HEK293 (cell line): ENCODE data around the gene PCDHB11.
"Not testable (repeated sequence)": the region's sequence is repeated elsewhere in the genome, so short reads cannot be mapped to it uniquely, and the experiment has no call there.

Experiments used
- CTCF ChIA-PET: fragments of 350-600 bp; formaldehyde crosslinking; extraction: SDS; loops from one replicate; lab custom pipeline; 2021; ENCODE audit warnings: antibody characterized with exemption; lab: Yijun Ruan, JAX
- POLR2A ChIA-PET: fragments of 300-600 bp; formaldehyde crosslinking; extraction: SDS; loops from one replicate; lab custom pipeline; 2020; ENCODE audit warnings: antibody characterized with exemption, inconsistent platforms; lab: Yijun Ruan, JAX
- H3K27ac ChIP-seq: fragments of 200-500 bp; sonication (Bioruptor generic); 2 replicates; pipeline ENCODE4 v1.5.1; 2014; ENCODE audit warnings: low read depth, low read length, control low read depth, inconsistent platforms; ENCODE audit errors: extremely low read depth
- H3K36me3 ChIP-seq, 2 experiments: fragments of 200-500 bp in 1 of 2; sonication (Bioruptor generic) in 1 of 2; 1 replicate in 1 of 2; 2 replicates in 1 of 2; pipeline ENCODE4 v1.5.1; 2014 to 2017; ENCODE audit warnings: inconsistent platforms in 2 of 2, low read length in 2 of 2; ENCODE audit not compliant: control insufficient read depth in 2 of 2, insufficient read depth in 1 of 2
- H3K4me1 ChIP-seq: fragments of 200-500 bp; sonication (Bioruptor generic); 2 replicates; pipeline ENCODE4 v1.5.1; 2014; ENCODE audit warnings: mild to moderate bottlenecking, low read length, inconsistent platforms; ENCODE audit not compliant: control insufficient read depth, insufficient read depth
- H3K4me3 ChIP-seq: 2 replicates; pipeline ENCODE4 v1.5.1; 2011; ENCODE audit warnings: low read depth, mild to moderate bottlenecking, control low read depth, low read length, moderate library complexity
- H3K9me3 ChIP-seq: fragments of 200-500 bp; sonication (Bioruptor generic); 2 replicates; pipeline ENCODE4 v1.5.1; 2014; ENCODE audit warnings: low read depth, low read length, inconsistent platforms; ENCODE audit not compliant: control insufficient read depth, insufficient read depth
- PBX3 ChIP-seq: sonication (generic); formaldehyde crosslinking; IDR thresholded peaks from 2 replicates; pipeline ENCODE4 v1.8.1; 2022; ENCODE audit warnings: mild to moderate bottlenecking, moderate library complexity, missing genetic modification reagents
- REST ChIP-seq: fragments of 450-650 bp; formaldehyde crosslinking; IDR thresholded peaks from 2 replicates; pipeline ENCODE4 v1.5.1; 2016; ENCODE audit warnings: missing biosample characterization, missing genetic modification characterization
- TRIM28 ChIP-seq: IDR thresholded peaks from 2 replicates; pipeline ENCODE4 v1.6.1; 2011; ENCODE audit warnings: low read length, control low read depth, borderline replicate concordance
- ZBTB10 ChIP-seq: fragments of 450-650 bp; formaldehyde crosslinking; IDR thresholded peaks from 2 replicates; pipeline ENCODE4 v1.5.1; 2016; ENCODE audit warnings: missing biosample characterization, missing genetic modification characterization
- ZBTB17 ChIP-seq: fragments of 450-650 bp; formaldehyde crosslinking; IDR thresholded peaks from 2 replicates; pipeline ENCODE4 v1.5.1; 2016; ENCODE audit warnings: missing biosample characterization, missing genetic modification characterization
- ZNF184 ChIP-seq: fragments of 450-650 bp; IDR thresholded peaks from 2 replicates; pipeline ENCODE4 v1.5.1; 2018; ENCODE audit warnings: missing biosample characterization, mild to moderate bottlenecking, missing genetic modification characterization
- ZNF2 ChIP-seq: fragments of 450-650 bp; formaldehyde crosslinking; IDR thresholded peaks from 2 replicates; pipeline ENCODE4 v1.5.1; 2016; ENCODE audit warnings: missing biosample characterization, missing genetic modification characterization
- ZNF292 ChIP-seq: fragments of 450-650 bp; formaldehyde crosslinking; IDR thresholded peaks from 2 replicates; pipeline ENCODE4 v1.5.1; 2016; ENCODE audit warnings: low read depth, missing biosample characterization, missing genetic modification characterization, borderline replicate concordance
- ZNF423 ChIP-seq: fragments of 450-650 bp; formaldehyde crosslinking; IDR thresholded peaks from 2 replicates; pipeline ENCODE4 v1.5.1; 2016; ENCODE audit warnings: missing biosample characterization, missing genetic modification characterization
- ZNF449 ChIP-seq: fragments of 450-650 bp; formaldehyde crosslinking; IDR thresholded peaks from 2 replicates; pipeline ENCODE4 v1.5.1; 2017; ENCODE audit warnings: missing biosample characterization, mild to moderate bottlenecking, missing genetic modification characterization, moderate library complexity
- ZNF501 ChIP-seq: fragments of 450-650 bp; formaldehyde crosslinking; IDR thresholded peaks from 2 replicates; pipeline ENCODE4 v1.5.1; 2016; ENCODE audit warnings: missing biosample characterization, missing genetic modification characterization
- ZNF654 ChIP-seq: fragments of 450-650 bp; formaldehyde crosslinking; IDR thresholded peaks from 2 replicates; pipeline ENCODE4 v1.5.1; 2016; ENCODE audit warnings: low read depth, missing biosample characterization, missing genetic modification characterization
- ZNF660 ChIP-seq: fragments of 450-650 bp; IDR thresholded peaks from 2 replicates; pipeline ENCODE4 v1.5.1; 2018; ENCODE audit warnings: missing biosample characterization, mild to moderate bottlenecking, missing genetic modification characterization
- ZNF843 ChIP-seq: fragments of 450-650 bp; formaldehyde crosslinking; IDR thresholded peaks from 2 replicates; pipeline ENCODE4 v1.5.1; 2016; ENCODE audit warnings: missing biosample characterization, missing genetic modification characterization

PCDHB11 gene

GRCh38 chr5:141241496-141241895, 42.1 kb downstream of the PCDHB11 start (continued):
- no peak for TF ChIP-seq REST (tag by site-specific recombination)
- no peak for TF ChIP-seq ZNF843 (tag by site-specific recombination)

- Histone ChIP-seq H3K36me3 (no peaks in the 10 kb centered on the region), H3K27ac (no peak within 1 kb of the TSS), H3K4me1 (no peaks in the 10 kb centered on the region), H3K9me3 (no peaks in the 10 kb centered on the region; the same call in 1 of the 2 replicates), H3K4me3 (peak within 1 kb of the TSS; percentile 15)
- POLR2A ChIA-PET = no interaction called here
- TF ChIP-seq ZNF654 (tag by site-specific recombination) (peak; percentile 75), TRIM28 (no peak), ZBTB17 (tag by site-specific recombination) (peak; percentile 74), ZNF423 (tag by site-specific recombination) (no peak), PBX3 (CRISPR knock-in tag) (no peak), ZNF660 (tag by site-specific recombination) (0 out of 2 replicates have a peak, but pooled peaks have one; percentile 29), ZNF184 (tag by site-specific recombination) (no peak)
- CTCF ChIA-PET = interaction anchor here (0.5 to 3.2 kb wide), 22 partner anchors 11 to 1183 kb away, joined by 3 to 18 read pairs (median 4); partner anchors contain the start of genes PCDHB7, PCDHB9, PCDHGA2 and PCDHGA6
These were observed 45.9 kb downstream of the PCDHB11 start, which contains the start of gene PCDHB15 for GRCh38 chr5:141245250-141245717. PCDHB15 (plus strand) TSS chr5:141245395; CDS start chr5:141245579, 184 bp downstream.

- H3K4me3 ChIP-seq, H3K9me3 ChIP-seq, H3K27ac ChIP-seq, H3K4me1 ChIP-seq, H3K36me3 ChIP-seq, POLR2A ChIA-PET: not testable (repeated sequence)
- CTCF ChIA-PET = interaction anchor here (3.2 kb wide), 1 partner anchor 311 kb away, joined by 18 read pairs; no protein-coding TSS in a partner anchor
These were observed 47.5 kb downstream of the PCDHB11 start for GRCh38 chr5:141246971-141247370.

- H3K4me3 ChIP-seq, CTCF ChIA-PET, H3K36me3 ChIP-seq, POLR2A ChIA-PET, H3K27ac ChIP-seq, H3K9me3 ChIP-seq, H3K4me1 ChIP-seq: not testable (repeated sequence)
These were observed 48.0 kb downstream of the PCDHB11 start for GRCh38 chr5:141247434-141247833.

GRCh38 chr5:141250576-141250975, 51.1 kb downstream of the PCDHB11 start:
- ChIA-PET CTCF (no interaction called here), POLR2A (no interaction called here)
- Histone ChIP-seq H3K27ac (no peak overlapping the region), H3K4me3 (no peak overlapping the region), H3K9me3 (no peaks in the 10 kb centered on the region), H3K36me3 (no peaks in the 10 kb centered on the region), H3K4me1 (no peaks in the 10 kb centered on the region)
- TF ChIP-seq ZBTB10 (tag by site-specific recombination) = no peak
- no peak for TF ChIP-seq ZNF292 (tag by site-specific recombination)
- no peak for TF ChIP-seq ZNF2 (tag by site-specific recombination)
- no peak for TF ChIP-seq ZNF501 (tag by site-specific recombination)
- TF ChIP-seq ZNF449 (tag by site-specific recombination) = no peak
